NCI-H226 (cell line): ENCODE measurements around the gene SLC11A1.
A peak's percentile ranks its signal among the peaks of the same experiment; 100 is the strongest.

ENCODE experiments used
- DNase-seq: peaks from one replicate; pipeline ENCODE4 v3.0.0-alpha.2; 2015

SLC11A1 gene

GRCh38 chr2:218381916-218382366, at the start of gene SLC11A1:
Gene SLC11A1, plus strand, starts transcription at chr2:218382273. Its CDS starts 96 bp downstream, at chr2:218382369.
- no peak for DNase-seq

- DNase-seq, result no peak
Observed at GRCh38 chr2:218332288-218332687, 49.8 kb upstream of the SLC11A1 start.

GRCh38 chr2:218332920-218333645, 49.0 kb upstream of the SLC11A1 start:
- no peak for DNase-seq

- DNase-seq, result no peak
Observed at GRCh38 chr2:218334531-218334930, 47.5 kb upstream of the SLC11A1 start.

GRCh38 chr2:218340656-218341055, 41.4 kb upstream of the SLC11A1 start:
- DNase-seq, result no peak

GRCh38 chr2:218341381-218341780, 40.7 kb upstream of the SLC11A1 start:
- DNase-seq, result no peak

- DNase-seq, result no peak
Observed at GRCh38 chr2:218342837-218343236, 39.2 kb upstream of the SLC11A1 start.

GRCh38 chr2:218343591-218343990, 38.5 kb upstream of the SLC11A1 start:
- DNase-seq, result peak; percentile 72

GRCh38 chr2:218344090-218344754, 37.9 kb upstream of the SLC11A1 start:
- peak; percentile 9 for DNase-seq

- no peak for DNase-seq
Observed at GRCh38 chr2:218344755-218345417, 37.2 kb upstream of the SLC11A1 start.

GRCh38 chr2:218345491-218346236, 36.4 kb upstream of the SLC11A1 start:
- no peak for DNase-seq

GRCh38 chr2:218347172-218347571, 34.9 kb upstream of the SLC11A1 start:
- DNase-seq, result no peak

GRCh38 chr2:218354045-218354444, 28.0 kb upstream of the SLC11A1 start:
- no peak for DNase-seq

- DNase-seq, result no peak
Observed at GRCh38 chr2:218354850-218355443, 27.1 kb upstream of the SLC11A1 start.

GRCh38 chr2:218357236-218358177, 24.6 kb upstream of the SLC11A1 start:
- DNase-seq, result no peak

GRCh38 chr2:218360453-218360852, 21.6 kb upstream of the SLC11A1 start:
- DNase-seq, result no peak

GRCh38 chr2:218362606-218363005, 19.5 kb upstream of the SLC11A1 start:
- DNase-seq, result no peak

- no peak for DNase-seq
Observed at GRCh38 chr2:218363736-218364135, 18.3 kb upstream of the SLC11A1 start.

GRCh38 chr2:218364196-218364595, 17.9 kb upstream of the SLC11A1 start:
- no peak for DNase-seq

GRCh38 chr2:218366621-218367414, 15.3 kb upstream of the SLC11A1 start:
- DNase-seq, result no peak
